GM18520 (cell line): ENCODE data around the gene TMEM52.
"Not testable (repeated sequence)": the region's sequence is repeated elsewhere in the genome, so short reads cannot be mapped to it uniquely, and the experiment has no call there.

Source experiments
- ATAC-seq: cut with Tn5 transposase; IDR thresholded peaks from one replicate; pipeline ENCODE4 v1.9.1; 2021; ENCODE audit not compliant: unreplicated experiment

The TMEM52 gene

DNA sequence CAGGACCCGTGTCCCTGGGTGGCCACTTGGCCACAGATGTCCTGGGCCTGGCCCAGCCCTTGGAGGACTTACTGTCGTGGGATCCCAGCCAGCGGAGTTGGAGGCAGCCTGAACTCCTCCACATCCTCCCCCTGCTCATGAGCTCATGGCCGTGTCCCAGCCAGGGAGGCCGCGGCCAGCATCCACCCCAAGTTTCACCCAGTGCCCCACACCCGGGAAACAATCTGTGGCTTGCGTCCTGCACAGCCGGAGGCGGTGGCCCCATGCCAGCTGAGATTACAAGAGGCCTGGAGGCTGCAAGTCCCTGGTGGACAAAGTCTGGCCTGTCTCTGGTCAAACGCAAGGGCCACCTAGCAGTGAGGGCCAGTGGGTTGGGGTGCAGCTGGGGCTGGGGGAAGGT is 27.5 kb upstream of the TMEM52 start:
- ATAC-seq: no peak

DNA sequence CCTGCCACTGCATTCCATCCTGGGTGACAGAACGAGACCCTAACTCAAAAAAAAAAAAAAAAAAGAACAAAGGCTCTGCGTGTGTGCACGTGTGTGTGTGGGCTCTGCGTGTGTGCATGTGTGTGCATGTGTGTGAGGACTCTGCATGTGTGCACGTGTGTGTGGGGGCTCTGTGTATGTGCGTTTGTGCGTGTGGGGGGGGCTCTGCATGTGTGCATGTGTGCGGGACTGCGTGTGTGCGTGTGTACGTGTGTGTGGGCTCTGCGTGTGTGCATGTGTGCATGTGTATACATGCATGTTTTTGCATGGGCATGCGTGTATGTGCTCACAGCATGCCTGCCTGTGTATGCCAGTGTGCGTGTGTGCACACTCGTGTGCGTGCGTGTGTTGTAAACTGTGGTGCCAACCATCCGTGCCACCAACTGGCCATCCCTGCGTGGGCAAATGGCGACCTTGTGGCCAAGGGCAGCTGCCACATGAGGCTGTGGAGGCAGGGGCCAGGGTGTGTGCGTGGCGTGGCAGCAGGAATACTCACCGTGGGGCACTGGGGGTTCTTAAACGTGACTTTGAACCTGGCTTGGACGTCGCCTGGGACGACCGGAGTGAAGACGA is 26.8 kb upstream of the TMEM52 start:
- ATAC-seq: no peak

- ATAC-seq: no peak
Observed at GRCh38 chr1:1943834-1944570, 24.9 kb upstream of the TMEM52 start.

- no peak for ATAC-seq
Observed at GRCh38 chr1:1942753-1943656, 23.9 kb upstream of the TMEM52 start.

DNA sequence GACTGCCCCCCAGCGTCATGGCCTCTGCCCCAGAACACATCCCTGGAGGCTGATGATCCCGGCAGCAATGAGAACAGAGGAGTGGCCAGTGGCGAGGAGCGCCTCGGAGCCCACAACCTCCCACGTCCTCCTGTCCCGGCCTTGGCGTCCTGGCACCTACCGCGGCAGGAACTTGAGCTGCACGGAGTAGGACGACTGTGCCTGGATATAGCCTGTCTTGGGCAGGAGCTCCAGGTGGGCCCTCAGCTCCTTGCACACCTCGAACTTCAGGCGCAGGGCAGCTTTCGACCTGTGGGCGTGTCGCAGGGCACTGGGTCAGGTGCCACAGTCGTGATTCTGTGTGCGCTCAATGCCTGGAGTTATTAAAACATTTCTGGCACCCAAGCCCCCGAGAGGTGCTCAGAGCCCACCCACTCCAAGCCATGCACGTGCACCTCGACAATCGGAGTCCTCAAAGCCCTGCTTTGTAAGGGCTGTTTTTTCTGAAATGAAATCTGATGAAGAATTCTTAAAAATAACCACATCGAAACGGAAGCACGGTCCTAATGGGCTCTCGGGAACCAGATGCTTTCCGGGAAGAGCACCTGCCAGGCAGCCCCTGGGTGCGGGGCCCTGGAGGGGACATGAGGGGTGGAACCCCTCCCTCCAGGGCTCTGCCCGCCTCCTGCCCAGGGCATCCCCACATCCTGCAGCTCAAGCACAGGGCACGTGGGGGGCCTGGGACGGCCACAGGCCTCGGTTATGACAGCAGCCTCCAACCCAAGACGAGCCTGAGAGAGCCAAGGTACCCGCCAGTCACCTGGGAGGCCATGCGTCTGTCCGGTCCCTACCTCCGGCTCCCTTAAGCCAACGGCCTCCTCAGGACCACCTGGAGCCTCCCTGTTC is 23.0 kb upstream of the TMEM52 start:
- no peak for ATAC-seq

GRCh38 chr1:1941211-1941841 is 22.2 kb upstream of the TMEM52 start:
- ATAC-seq: no peak

DNA sequence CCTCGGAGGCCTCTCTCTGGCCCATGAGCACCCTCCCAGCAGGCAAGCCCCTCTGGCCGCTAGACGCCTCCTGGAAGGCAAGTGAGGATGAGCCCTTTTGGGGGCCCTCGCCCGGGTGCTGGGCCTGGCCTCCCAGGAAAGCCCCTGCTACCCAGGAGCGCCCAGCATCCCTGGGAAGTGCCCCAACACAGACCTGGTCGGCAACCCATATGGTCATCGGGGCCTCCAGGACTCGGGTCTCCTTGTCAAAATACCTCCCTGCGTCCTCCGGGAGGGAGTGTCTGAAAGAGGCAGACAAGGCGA is 21.0 kb upstream of the TMEM52 start:
- ATAC-seq: no peak

DNA sequence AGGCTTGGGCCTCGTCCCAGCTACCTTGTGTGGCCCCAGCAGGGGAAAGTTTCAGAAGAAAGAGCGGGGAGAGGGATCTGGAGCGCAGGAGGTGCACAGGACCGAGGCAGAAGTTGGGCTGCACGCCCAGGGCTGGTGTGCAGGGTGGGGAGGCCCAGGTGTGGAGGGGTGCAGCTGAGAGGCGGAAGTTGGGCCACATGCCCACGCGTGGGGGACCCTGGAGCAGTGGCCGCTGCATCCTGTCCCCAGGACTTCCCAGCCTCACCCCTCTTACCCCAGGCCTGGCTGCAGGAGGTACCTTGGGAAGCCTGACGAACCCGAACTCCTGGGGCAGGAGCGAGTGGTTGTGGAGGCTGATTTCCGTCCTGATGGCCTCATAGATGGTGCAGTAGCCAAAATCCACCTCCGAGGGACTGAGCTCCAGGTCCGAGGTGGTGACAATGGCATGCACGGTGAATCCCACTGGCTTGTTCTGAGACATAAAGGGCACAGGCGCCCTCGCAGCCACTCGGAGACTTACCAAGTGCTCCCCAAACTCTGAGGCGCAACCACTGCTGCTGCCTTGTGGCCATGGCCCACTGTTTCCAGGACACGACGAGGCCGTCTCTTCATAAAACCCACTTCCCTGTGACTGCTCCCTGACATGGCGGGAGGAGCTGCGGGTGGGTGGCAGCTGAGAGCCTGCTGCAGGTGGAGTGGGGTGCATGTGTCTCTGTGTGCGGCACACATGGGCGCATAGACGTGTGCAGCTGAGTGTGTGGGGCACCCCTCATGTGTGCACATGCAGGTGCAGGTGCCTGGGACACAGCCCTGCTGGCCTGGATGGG is 20.4 kb upstream of the TMEM52 start:
- no peak for ATAC-seq

GRCh38 chr1:1938613-1939295 is 19.7 kb upstream of the TMEM52 start:
- ATAC-seq: no peak

- ATAC-seq: no peak
Observed at GRCh38 chr1:1938276-1938573, 19.1 kb upstream of the TMEM52 start.

DNA sequence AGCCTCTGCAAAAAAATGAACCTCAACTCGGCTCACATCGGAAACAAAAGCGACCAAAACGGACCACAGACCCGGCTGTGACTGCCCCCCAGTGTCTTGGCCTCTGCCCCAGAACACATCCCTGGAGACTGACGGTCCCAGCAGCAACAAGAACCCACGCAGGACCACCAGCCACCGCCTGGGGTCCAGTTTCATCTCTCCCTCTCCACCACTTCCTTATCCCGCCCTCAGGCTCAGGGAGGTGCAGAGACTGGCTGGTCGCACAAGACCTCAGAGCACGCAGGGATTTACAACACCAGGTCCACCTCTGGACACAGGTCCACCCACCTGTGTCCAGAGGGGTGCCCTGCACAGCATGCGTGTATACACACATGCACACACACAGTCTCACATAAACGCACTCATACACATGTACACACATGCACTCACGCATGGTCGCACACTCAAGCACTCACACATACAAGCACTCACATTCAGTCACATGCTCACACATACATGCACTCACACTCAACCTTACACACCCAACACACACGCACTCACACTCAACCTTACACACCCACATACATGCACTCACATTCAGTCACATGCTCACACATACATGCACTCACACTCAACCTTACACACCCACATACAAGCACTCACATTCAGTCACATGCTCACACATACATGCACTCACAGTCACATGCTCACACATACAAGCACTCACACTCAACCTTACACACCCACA is 18.6 kb upstream of the TMEM52 start:
- no peak for ATAC-seq

- ATAC-seq: no peak
Observed at GRCh38 chr1:1937061-1937460, 18.0 kb upstream of the TMEM52 start.

GRCh38 chr1:1934848-1935247 is 15.8 kb upstream of the TMEM52 start:
- ATAC-seq: not testable (repeated sequence)

DNA sequence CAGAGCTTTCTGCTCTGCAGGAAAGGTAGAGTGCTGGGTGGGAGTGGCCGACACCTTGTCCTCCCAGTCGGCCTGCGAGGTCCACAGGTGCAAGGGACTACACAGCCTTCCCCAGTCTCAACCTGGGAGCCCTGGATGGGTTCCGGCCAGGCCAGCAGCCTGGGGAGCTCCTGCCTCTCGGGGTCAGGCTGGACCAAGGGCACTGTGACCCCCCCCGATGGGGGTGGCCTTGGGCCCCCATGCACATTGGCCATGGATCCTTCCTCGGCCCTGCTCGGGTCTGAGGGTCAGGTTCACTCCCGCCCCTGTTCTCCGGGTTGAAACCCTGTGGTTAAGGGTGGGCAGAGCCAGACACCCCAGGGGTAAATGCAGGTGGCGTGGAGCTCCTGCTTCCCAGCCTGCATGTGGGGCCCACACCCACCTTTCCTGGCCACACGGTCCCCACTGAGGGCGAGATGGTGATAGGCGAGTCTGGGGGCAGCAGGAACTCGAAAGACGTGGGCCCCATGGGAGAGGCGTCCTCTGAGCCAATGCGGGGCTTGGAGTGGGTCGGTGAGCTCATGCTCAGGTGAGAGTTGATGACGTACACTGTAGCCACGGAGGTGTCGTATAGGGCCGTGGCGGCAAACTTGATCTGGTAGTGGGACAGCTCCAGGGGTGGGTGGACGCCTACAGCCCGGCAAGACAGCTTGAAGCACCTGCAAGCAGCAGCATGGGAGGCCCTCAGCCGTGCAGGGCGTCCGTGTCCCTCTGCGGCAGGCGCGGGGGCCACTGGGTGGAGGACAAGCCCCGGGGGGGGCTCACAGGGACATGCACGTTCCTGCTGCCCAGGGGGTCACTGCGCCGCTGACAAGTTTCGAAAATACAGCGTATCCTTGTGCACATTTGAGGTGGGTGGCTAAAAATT is 10.8 kb upstream of the TMEM52 start:
- no peak for ATAC-seq

GRCh38 chr1:1929102-1929638 is 10.1 kb upstream of the TMEM52 start:
- no peak for ATAC-seq

GRCh38 chr1:1928231-1929101 is 9.4 kb upstream of the TMEM52 start:
- ATAC-seq: no peak
